HG02981 (cell line): ENCODE results near the gene SLX4IP.

ENCODE experiments used
- ATAC-seq: cut with Tn5 transposase; IDR thresholded peaks from one replicate; pipeline ENCODE4 v1.9.1; 2021; ENCODE audit warnings: mild to moderate bottlenecking, moderate library complexity; ENCODE audit not compliant: unreplicated experiment

The SLX4IP gene

DNA sequence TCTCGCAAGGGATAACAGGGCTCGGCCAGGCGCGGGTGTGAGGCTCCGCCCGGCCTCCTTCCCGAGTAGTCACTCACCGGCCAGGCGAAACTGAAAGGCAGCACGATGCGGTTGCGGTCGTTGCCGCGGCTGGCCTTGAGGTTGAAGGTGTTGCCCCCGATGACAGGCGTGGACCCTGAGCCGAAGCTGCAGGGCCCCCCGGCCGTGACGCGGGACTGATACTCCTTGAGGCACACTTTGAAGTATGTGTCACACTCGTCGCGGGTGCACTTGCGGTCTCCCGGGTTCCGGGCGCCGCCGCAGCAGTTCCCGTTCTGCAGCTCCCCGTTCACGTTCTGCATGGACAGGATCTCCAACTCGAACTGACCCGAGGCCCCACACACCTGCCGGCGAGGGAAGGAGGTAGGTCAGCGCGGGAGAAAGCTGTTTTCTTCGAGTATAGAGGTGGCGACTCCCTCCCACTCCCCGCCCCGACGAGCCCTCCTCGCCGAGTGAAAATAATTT is 237.6 kb downstream of the SLX4IP start:
- no peak for ATAC-seq

GRCh38 chr20:10673176-10673841 is 238.2 kb downstream of the SLX4IP start:
- ATAC-seq, result no peak

DNA sequence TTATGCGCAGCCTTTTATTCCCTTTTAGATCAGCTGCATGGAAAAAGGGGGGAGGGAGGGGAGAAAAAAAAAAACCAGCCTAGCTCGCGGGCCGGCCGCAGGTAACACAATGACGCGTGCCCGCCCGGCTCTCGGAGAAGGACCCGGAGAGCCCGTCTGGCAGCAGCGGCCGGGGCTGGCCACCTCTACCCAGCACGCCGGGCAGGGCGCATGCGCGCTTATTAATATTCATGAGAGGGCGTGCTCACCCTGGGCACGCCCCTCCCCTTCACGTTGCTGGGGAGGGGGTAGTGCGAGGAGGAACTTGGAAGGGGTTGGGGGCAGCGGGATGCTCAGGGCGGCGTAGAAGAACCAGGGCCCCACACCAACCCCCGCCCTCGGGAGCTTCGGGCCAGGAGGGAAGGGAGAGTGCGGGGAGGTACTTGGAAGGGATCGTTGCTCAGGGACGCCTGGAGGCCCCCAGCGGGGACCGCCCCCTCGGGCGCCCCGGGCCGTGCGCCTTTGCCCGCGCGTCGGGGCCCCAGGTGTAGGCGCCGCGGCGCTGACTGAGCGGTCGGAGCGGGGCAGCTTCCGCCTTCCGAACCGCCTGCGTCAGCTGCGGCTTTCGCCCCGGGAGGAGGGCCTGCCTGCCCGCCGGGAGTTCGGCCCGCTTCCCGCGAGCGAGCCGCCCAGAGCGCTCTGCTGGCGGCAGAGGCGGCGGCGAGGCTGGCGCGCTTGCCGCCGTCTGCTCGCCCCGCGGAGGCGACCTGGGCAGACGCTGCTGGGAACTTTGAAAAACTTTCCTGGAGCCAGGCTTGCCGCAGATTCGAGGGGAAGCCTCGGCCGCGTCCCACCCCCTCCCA is 239.0 kb downstream of the SLX4IP start, which contains the start of gene JAG1:
Gene JAG1 (minus strand): TSS at position 158 of the 842 bp plus-strand sequence. CDS start 469 bp downstream, outside the sequence.
- ATAC-seq, result peak; percentile 53

GRCh38 chr20:10674684-10675449 is 239.8 kb downstream of the SLX4IP start:
- peak; percentile 42 for ATAC-seq

- ATAC-seq, result no peak
These were observed 240.3 kb downstream of the SLX4IP start for GRCh38 chr20:10675450-10675848.

- no peak for ATAC-seq
These were observed 241.4 kb downstream of the SLX4IP start for GRCh38 chr20:10676518-10676917.
